NCI-H82 (cell line): ENCODE results near the gene FAM149B1.

ENCODE experiments used
- DNase-seq: peaks from one replicate; lab custom pipeline; 2025; lab: John Stamatoyannopoulos, UW

The FAM149B1 gene

GRCh38 chr10:73287441-73287840 lies 119.5 kb downstream of the FAM149B1 start:
- no peak for DNase-seq

- no peak for DNase-seq
Measured at GRCh38 chr10:73289958-73290357, 122.0 kb downstream of the FAM149B1 start.

GRCh38 chr10:73293461-73293860 lies 125.5 kb downstream of the FAM149B1 start:
- no peak for DNase-seq
